ENCODE data around the gene ANKS1A.

DNA sequence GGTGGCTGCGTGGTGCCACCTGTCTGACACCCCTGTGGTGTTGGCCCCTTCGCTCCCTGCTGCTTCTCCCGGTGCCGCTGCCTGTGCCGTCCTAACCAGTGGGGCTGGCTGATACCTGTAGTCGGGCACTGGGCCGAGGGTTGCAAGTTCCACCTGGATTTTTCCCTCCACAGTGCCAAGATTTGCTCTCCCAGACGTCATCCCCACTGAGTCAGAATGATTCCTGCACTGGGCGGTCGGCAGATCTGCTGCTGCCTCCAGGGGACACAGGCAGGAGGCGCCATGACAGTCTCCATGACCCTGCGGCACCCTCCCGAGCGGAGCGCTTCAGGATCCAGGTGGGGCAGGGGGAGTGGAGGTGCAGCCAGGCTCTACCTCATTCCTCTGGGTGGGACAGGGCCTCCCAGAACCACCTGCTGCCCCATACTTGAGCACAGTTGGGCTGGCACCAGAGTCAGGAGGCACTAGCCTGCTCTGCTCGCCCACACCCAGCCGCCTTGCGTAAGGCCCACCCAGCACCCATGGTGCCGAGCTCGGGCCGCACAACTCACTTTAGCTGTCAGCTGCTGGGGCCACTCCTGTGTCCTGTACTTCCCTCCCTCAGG is 191.9 kb downstream of the ANKS1A start:
- TF ChIP-seq, protein P1, sequence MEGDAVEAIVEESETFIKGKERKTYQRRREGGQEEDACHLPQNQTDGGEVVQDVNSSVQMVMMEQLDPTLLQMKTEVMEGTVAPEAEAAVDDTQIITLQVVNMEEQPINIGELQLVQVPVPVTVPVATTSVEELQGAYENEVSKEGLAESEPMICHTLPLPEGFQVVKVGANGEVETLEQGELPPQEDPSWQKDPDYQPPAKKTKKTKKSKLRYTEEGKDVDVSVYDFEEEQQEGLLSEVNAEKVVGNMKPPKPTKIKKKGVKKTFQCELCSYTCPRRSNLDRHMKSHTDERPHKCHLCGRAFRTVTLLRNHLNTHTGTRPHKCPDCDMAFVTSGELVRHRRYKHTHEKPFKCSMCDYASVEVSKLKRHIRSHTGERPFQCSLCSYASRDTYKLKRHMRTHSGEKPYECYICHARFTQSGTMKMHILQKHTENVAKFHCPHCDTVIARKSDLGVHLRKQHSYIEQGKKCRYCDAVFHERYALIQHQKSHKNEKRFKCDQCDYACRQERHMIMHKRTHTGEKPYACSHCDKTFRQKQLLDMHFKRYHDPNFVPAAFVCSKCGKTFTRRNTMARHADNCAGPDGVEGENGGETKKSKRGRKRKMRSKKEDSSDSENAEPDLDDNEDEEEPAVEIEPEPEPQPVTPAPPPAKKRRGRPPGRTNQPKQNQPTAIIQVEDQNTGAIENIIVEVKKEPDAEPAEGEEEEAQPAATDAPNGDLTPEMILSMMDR (IDR thresholded peaks at IDR 0.05): no peak
- no peak for TF ChIP-seq POLR2A (IDR thresholded peaks at IDR 0.05)

Data from ovary (tissue), 3 donors.